ENCODE data around the gene GRK5. TPM values are rescaled to one million over a fixed set of nuclear protein-coding genes. Genes with fewer than 3 reads are reported as not detected.

Gene GRK5
- 10 to 100 TPM; 23.2 to 29.5 TPM for total RNA-seq

DNA sequence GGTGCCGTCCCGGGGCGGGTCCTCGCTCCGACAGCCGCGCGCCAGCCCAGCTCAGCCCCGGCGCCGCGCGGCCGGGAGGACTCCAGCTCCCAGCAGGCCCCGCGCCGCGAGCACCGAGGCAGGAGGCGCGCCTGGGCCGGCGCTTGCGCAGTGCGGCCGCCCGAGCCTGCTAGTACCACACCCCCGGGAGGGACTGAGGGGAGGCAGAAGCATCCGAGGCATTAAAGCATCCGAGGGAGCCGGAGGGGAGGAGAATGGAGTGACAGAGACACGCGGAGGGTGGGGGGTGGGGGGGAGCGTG is at the start of gene GRK5:
Gene GRK5 (plus strand): TSS at position 206 of the 301 bp plus-strand sequence. CDS start 347 bp downstream, outside the sequence.
- Mint-ChIP-seq H3K27ac (peak within 1 kb of the TSS; percentile 97), H3K4me3 (peak within 1 kb of the TSS; percentile 89), H3K9me3 (ENCODE audit: low read depth) (no peaks in the 10 kb centered on the region), H3K27me3 (no peaks in the 10 kb centered on the region), H3K36me3 (peaks cover 1% of the 10 kb centered on the region), H3K4me1 (peaks cover 44% of the 10 kb centered on the region)
- CTCF ChIA-PET, result interaction anchor here (0.7 to 5.8 kb wide), 32 partner anchors 9 to 390 kb away, joined by 3 to 114 read pairs (median 5); partner anchors contain the start of genes RGS10, SFXN4 and TIAL1
- peak; percentile 98 for DNase-seq
- peak; percentile 89 for ATAC-seq

DNA sequence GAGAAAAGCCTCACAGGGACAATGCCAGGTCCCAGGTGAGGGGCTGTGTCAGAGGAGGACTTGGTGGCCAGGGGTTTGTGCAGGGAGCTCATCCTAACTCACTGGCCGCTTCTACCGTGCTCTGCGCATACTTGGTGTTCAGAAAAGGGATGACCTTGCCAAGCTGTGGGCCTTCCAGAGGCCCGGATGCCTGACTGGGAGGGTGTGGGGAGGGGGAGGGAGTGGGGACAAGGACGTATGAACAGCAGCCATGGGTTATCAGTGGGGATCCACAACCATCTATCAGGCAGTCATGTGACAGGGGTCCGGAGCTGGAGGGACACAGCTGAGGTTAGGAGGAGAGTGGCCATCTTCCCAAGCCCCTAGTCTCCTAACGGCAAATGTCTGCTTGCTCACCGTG is 48.0 kb upstream of the GRK5 start:
- peaks cover 24% of the 10 kb centered on the region for H3K4me1 Mint-ChIP-seq
- ATAC-seq (no peak), DNase-seq (no peak)
- H3K27ac Mint-ChIP-seq, result no peak overlapping the region
- H3K36me3 Mint-ChIP-seq, result peaks cover 43% of the 10 kb centered on the region
- H3K27me3 Mint-ChIP-seq, result no peaks in the 10 kb centered on the region
- H3K4me3 Mint-ChIP-seq, result no peak overlapping the region
- CTCF ChIA-PET, result interaction anchor here (1.1 to 1.2 kb wide), 2 partner anchors 12 to 20 kb away, joined by 3 read pairs; no protein-coding TSS in a partner anchor
- no peaks in the 10 kb centered on the region for H3K9me3 Mint-ChIP-seq (ENCODE audit: low read depth)

DNA sequence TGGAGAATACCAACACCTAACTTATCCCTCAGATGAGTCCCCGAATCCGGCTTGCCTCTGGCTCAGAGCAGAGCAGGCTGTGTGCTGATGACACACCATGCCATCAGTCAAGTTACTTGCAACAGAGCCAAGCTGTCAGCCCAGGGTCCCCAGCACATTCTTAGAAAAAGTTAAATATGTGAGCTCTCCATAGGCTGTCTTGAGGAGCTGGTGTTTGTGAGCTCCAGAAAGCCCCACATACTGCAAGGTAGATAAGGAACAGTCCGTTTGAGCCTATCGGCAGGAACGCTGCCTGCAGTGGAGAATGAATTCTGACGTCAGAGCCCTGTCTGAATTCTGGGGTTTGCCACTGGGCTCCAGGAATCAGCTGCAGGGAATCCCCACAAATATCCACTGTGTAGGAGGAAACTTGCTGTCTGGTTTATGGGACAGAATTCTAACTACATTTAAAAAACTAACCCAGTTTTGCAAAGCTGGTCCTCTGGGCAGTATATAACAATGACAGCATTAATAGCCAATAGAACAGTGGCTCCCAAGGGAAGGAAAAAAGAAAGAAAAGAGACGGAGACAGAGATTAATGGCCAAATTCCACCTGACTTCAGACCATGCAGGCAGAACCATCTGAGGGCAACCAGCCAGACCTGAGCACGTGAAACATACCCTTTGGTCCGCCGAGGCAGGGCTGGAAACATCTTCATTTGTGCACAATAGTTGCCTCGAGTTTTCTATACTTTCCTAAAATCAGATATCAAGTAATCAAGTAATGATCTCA is 45.5 kb upstream of the GRK5 start:
- CTCF ChIA-PET, result interaction anchor here (0.6 to 1.6 kb wide), 6 partner anchors 9 to 283 kb away, joined by 3 read pairs; partner anchors contain the start of gene GRK5
- H3K27me3 Mint-ChIP-seq, result no peaks in the 10 kb centered on the region
- H3K9me3 Mint-ChIP-seq (ENCODE audit: low read depth), result no peaks in the 10 kb centered on the region
- no peak for DNase-seq
- peak overlapping the region; percentile 30 for H3K27ac Mint-ChIP-seq
- no peak overlapping the region for H3K4me3 Mint-ChIP-seq
- H3K4me1 Mint-ChIP-seq, result peaks cover 43% of the 10 kb centered on the region
- H3K36me3 Mint-ChIP-seq, result peaks cover 25% of the 10 kb centered on the region
- ATAC-seq, result no peak

- Mint-ChIP-seq H3K36me3 (peaks cover 23% of the 10 kb centered on the region), H3K27me3 (no peaks in the 10 kb centered on the region), H3K4me3 (no peak overlapping the region), H3K27ac (no peak overlapping the region), H3K9me3 (ENCODE audit: low read depth) (no peaks in the 10 kb centered on the region), H3K4me1 (peaks cover 46% of the 10 kb centered on the region)
- ATAC-seq, result no peak
- DNase-seq, result no peak
- CTCF ChIA-PET, result interaction anchor here (1.6 kb wide), 1 partner anchor 10 kb away, joined by 3 read pairs; no protein-coding TSS in a partner anchor
Observed at GRCh38 chr10:119162452-119163092, 44.8 kb upstream of the GRK5 start.

- Mint-ChIP-seq H3K36me3 (peaks cover 28% of the 10 kb centered on the region), H3K4me1 (peaks cover 46% of the 10 kb centered on the region), H3K9me3 (ENCODE audit: low read depth) (no peaks in the 10 kb centered on the region), H3K27ac (peak within 1 kb of the TSS; percentile 94), H3K4me3 (peak within 1 kb of the TSS; percentile 81), H3K27me3 (no peaks in the 10 kb centered on the region)
- CTCF ChIA-PET, result interaction anchor here (0.9 to 2.4 kb wide), 9 partner anchors 8 to 379 kb away, joined by 3 to 9 read pairs (median 5); partner anchors contain the start of gene GRK5
- ATAC-seq (peak; percentile 94), DNase-seq (peak; percentile 85)
Observed at GRCh38 chr10:119165171-119166117, 41.9 kb upstream of the GRK5 start, which contains the start of gene SFXN4. Gene SFXN4, minus strand, starts transcription at chr10:119165714. Its CDS starts 67 bp downstream, at chr10:119165647.

DNA sequence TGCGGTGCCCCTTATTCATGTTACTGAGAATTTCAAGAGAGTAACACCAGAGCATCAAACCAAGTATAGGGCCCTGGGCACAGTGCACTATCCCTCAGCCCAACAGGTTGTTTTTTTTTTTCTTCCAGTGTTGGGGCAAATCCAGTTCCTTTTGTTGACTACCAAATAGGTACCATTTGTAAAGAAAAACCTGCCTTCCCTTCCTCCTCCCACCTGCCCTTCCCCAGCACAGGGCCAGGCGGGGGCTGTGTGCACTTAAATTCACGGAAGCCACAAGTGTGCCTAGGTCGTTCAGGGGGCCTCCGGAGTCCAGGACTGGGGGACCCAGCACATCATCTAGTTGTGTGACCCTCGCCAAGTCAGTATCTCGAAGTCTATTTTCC is 41.3 kb upstream of the GRK5 start:
- CTCF ChIA-PET, result interaction anchor here (1.5 to 2.3 kb wide), 5 partner anchors 8 to 41 kb away, joined by 4 to 6 read pairs (median 5); partner anchors contain the start of gene GRK5
- ATAC-seq (peak; percentile 1), DNase-seq (no peak)
- H3K4me3 Mint-ChIP-seq, result peak overlapping the region; percentile 81
- H3K27ac Mint-ChIP-seq, result peak overlapping the region; percentile 94
- no peaks in the 10 kb centered on the region for H3K27me3 Mint-ChIP-seq
- H3K9me3 Mint-ChIP-seq (ENCODE audit: low read depth), result no peaks in the 10 kb centered on the region
- peaks cover 25% of the 10 kb centered on the region for H3K36me3 Mint-ChIP-seq
- H3K4me1 Mint-ChIP-seq, result peaks cover 46% of the 10 kb centered on the region

GRCh38 chr10:119166564-119166963 is 40.8 kb upstream of the GRK5 start:
- DNase-seq, result no peak
- Mint-ChIP-seq H3K4me1 (peaks cover 43% of the 10 kb centered on the region), H3K36me3 (peaks cover 27% of the 10 kb centered on the region), H3K27me3 (no peaks in the 10 kb centered on the region), H3K4me3 (peak overlapping the region; percentile 81), H3K9me3 (ENCODE audit: low read depth) (no peaks in the 10 kb centered on the region), H3K27ac (peak overlapping the region; percentile 94)
- CTCF ChIA-PET, result interaction anchor here (1.5 to 2.3 kb wide), 2 partner anchors 10 to 35 kb away, joined by 4 to 5 read pairs; no protein-coding TSS in a partner anchor
- no peak for ATAC-seq

DNA sequence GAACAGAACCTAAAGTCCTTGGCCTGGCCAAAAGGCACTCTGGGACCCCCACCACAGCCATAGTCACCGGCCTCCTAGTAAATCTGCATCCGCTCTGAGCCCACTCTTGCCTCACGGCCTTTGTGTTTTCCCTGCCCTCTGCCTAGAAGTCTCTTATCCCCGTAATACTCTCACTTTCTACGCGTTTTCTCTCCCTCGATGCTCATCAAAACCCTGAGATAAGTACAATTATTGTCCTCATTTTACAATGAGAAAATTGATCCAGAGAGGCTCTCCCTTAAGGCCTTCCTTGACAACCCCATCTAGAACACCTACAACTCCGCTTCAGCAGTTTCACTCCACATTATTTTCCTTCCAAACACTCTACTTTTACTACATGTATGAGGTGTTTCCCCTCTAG is 40.3 kb upstream of the GRK5 start:
- ATAC-seq (no peak), DNase-seq (no peak)
- Mint-ChIP-seq H3K36me3 (peaks cover 28% of the 10 kb centered on the region), H3K27ac (peak overlapping the region; percentile 94), H3K27me3 (no peaks in the 10 kb centered on the region), H3K4me3 (no peak overlapping the region), H3K9me3 (ENCODE audit: low read depth) (no peaks in the 10 kb centered on the region), H3K4me1 (peaks cover 41% of the 10 kb centered on the region)
- CTCF ChIA-PET, result interaction anchor here (1.0 to 1.5 kb wide), 2 partner anchors 25 to 36 kb away, joined by 4 read pairs; no protein-coding TSS in a partner anchor

DNA sequence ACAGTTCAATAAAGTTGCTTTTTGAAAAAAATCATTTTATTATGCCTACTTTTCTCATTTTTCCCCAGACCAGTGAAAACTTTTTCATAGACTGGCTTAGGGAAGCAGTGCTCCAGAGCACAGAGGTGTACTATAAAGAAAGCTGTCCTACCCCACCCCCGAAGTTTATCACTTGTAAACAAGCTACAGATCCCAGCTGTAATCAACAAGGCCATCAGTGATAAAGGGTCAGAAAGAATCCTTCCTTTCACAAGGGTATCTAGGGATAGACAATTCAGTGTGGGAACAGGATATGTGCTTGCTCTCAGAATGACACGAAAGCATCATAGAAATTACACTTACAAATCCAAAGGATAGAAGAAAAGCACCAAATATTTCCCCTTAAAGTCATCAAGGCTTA is 33.3 kb upstream of the GRK5 start:
- no peak overlapping the region for H3K27ac Mint-ChIP-seq
- no peaks in the 10 kb centered on the region for H3K27me3 Mint-ChIP-seq
- H3K4me3 Mint-ChIP-seq, result no peak overlapping the region
- CTCF ChIA-PET, result interaction anchor here (1.5 kb wide), 1 partner anchor 9 kb away, joined by 4 read pairs; the partner anchor contains the start of gene SFXN4
- H3K4me1 Mint-ChIP-seq, result peaks cover 34% of the 10 kb centered on the region
- H3K36me3 Mint-ChIP-seq, result peaks cover 50% of the 10 kb centered on the region
- DNase-seq, result no peak
- ATAC-seq, result no peak
- no peaks in the 10 kb centered on the region for H3K9me3 Mint-ChIP-seq (ENCODE audit: low read depth)

DNA sequence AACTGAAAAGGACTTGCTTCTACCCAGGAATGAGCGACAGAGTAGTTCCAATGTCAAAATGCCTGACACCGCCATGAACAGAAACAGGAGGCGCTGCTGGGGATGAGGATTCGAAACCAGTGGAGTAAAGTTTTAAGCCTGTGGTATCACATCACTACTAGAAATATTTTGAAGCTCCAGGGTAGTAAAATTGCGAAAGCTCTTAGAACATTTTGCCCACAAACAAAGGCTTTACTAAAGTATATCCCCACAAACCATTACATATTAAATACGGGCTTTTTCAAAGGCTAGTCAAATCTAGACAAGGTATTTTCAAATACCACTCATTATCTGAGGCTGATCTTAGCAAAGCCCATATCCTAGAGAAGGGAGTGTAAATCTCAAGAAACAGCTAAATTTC is 31.2 kb upstream of the GRK5 start:
- peaks cover 40% of the 10 kb centered on the region for H3K36me3 Mint-ChIP-seq
- CTCF ChIA-PET, result interaction anchor here (0.7 to 2.1 kb wide), 8 partner anchors 11 to 522 kb away, joined by 3 to 5 read pairs (median 4); partner anchors contain the start of genes GRK5, RGS10 and SFXN4
- peak overlapping the region; percentile 97 for H3K27ac Mint-ChIP-seq
- no peaks in the 10 kb centered on the region for H3K27me3 Mint-ChIP-seq
- H3K4me3 Mint-ChIP-seq, result peak overlapping the region; percentile 96
- DNase-seq (no peak), ATAC-seq (no peak)
- peaks cover 39% of the 10 kb centered on the region for H3K4me1 Mint-ChIP-seq
- no peaks in the 10 kb centered on the region for H3K9me3 Mint-ChIP-seq (ENCODE audit: low read depth)

DNA sequence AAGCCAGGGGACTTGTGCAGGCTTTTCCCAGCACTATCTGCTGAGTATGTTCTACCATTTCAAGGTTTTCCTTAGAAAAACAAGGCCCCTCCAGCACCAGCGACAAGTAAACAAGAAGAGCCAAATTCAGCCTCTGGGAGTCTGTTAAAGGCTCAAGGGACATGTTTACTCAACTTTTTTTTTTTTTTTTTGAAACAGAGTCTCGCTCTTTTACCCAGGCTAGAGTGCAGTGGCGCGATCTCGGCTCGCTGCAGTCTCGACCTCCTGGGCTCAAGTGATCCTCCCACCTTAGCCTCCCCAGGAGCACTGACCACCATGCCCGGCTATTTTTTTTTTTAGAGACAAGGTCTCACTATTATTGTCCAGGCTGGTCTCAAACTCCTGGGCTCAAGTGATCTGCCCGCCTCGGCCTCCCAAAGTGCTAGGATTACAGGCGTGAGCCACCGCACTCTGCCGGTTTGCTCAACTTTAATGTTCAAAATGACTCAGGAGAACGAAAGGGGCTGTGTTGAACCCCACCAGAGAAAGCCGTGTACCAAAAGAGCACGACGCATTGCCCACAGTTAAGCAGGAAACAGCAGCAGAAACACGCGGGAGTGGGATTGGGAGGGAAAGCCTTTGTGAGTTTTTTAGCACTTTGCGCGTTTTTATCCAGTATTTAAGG is 29.5 kb upstream of the GRK5 start:
- H3K9me3 Mint-ChIP-seq (ENCODE audit: low read depth), result no peaks in the 10 kb centered on the region
- H3K36me3 Mint-ChIP-seq, result peaks cover 26% of the 10 kb centered on the region
- peak overlapping the region; percentile 97 for H3K27ac Mint-ChIP-seq
- peaks cover 34% of the 10 kb centered on the region for H3K4me1 Mint-ChIP-seq
- CTCF ChIA-PET, result interaction anchor here (1.2 to 2.1 kb wide), 3 partner anchors 32 to 365 kb away, joined by 3 to 5 read pairs (median 3); partner anchors contain the start of gene RGS10
- ATAC-seq (peak; percentile 46), DNase-seq (peak; percentile 75)
- peak overlapping the region; percentile 96 for H3K4me3 Mint-ChIP-seq
- H3K27me3 Mint-ChIP-seq, result no peaks in the 10 kb centered on the region

Data from activated CD8-positive, alpha-beta memory T cell treated with anti-CD3 and anti-CD28 coated beads, Interleukin-2, amount 10 ng/mL, durations not matched to agents 7 days and 5 days (primary cell).